HG03565 (cell line): Measurements from ENCODE around the gene TRANK1.
"Not testable (repeated sequence)": the region's sequence is repeated elsewhere in the genome, so short reads cannot be mapped to it uniquely, and the experiment has no call there.

Experiments used
- ATAC-seq: cut with Tn5 transposase; IDR thresholded peaks from one replicate; pipeline ENCODE4 v1.9.1; 2021; ENCODE audit warnings: mild to moderate bottlenecking, moderate library complexity; ENCODE audit not compliant: unreplicated experiment

TRANK1 gene

GRCh38 chr3:36894914-36895313, 49.9 kb downstream of the TRANK1 start:
- no peak for ATAC-seq

GRCh38 chr3:36893826-36894225, 51.0 kb downstream of the TRANK1 start:
- no peak for ATAC-seq

GRCh38 chr3:36893137-36893557, 51.7 kb downstream of the TRANK1 start:
- ATAC-seq = peak; percentile 50

- ATAC-seq = no peak
These were observed 52.3 kb downstream of the TRANK1 start for GRCh38 chr3:36892457-36893136.

DNA sequence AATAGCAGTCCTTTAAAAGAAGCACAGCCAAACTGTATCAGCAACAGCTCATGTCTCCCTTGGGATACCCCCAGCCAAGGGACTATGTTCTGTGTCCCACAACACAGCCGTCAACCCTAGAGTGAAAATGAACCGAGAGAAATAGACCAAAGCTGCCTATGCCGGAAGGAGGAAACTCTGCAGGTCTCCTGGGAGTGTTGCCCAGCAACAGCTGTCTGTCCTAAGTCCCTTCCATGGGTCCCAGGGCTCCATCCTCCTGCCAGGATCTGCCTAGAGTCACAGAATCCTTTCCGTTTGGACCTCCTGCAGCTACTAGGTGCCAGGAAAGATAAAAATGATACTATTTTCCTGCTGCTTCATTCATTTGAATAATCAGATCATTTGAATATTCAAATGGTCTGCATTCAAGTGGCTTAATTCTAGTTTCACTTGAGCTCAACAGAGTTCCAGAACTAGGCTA, 53.1 kb downstream of the TRANK1 start:
- ATAC-seq = peak; percentile 75

- not testable (repeated sequence) for ATAC-seq
These were observed 53.8 kb downstream of the TRANK1 start for GRCh38 chr3:36891097-36891496.

DNA sequence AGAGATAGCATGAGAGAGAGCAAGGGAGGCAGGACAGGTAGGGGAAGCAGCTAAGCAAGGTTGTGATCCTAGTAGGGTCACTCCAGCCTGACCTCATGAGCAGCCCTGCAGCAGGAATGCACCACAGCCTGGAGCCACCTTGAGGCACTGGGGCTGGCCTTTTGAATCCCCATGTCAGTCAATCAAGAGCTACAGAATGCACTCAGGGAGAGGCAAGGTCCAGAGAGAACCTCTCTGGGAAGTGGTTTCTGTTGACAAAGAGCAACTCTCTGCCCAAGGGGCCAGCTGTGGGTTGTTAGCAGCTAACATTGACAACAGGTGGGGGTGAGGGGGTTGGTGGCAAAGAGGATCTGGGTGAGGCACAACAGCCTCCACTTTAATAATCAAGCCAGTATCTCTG, 54.6 kb downstream of the TRANK1 start:
- no peak for ATAC-seq

- no peak for ATAC-seq
These were observed 63.1 kb downstream of the TRANK1 start for GRCh38 chr3:36881735-36882134.

DNA sequence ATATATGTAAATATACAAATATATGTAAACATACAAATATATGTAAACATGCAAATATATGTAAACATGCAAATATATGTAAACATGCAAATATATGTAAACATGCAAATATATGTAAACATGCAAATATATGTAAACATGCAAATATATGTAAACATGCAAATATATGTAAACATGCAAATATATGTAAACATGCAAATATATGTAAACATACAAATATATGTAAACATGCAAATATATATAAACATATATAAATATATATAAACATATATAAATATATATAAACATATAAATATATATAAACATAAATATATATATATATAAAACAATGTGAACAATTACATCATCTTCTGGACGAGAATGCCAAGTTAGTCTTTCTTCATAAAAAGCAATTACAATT, 65.0 kb downstream of the TRANK1 start:
- not testable (repeated sequence) for ATAC-seq

GRCh38 chr3:36877930-36878685, 66.7 kb downstream of the TRANK1 start:
- no peak for ATAC-seq

- peak; percentile 98 for ATAC-seq
These were observed 68.5 kb downstream of the TRANK1 start for GRCh38 chr3:36876181-36876936.

DNA sequence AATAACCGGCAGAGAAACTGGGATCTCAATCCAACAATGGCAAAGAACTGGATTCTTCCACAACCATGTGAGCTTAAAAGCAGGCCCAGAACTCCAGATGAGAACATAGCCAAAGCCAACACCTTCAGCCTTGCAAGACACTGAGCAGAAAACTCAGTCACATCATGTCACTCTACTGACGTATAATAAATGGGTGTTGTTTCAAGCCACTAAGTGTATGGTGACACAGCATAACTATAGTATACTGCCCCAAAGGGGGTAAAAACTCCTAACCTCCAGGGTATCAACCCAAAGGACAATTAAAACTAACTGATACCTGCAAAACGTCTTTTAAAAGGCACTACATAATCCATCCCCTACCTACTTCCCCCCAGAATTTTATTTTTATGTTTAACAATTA, 69.5 kb downstream of the TRANK1 start:
- ATAC-seq = no peak

DNA sequence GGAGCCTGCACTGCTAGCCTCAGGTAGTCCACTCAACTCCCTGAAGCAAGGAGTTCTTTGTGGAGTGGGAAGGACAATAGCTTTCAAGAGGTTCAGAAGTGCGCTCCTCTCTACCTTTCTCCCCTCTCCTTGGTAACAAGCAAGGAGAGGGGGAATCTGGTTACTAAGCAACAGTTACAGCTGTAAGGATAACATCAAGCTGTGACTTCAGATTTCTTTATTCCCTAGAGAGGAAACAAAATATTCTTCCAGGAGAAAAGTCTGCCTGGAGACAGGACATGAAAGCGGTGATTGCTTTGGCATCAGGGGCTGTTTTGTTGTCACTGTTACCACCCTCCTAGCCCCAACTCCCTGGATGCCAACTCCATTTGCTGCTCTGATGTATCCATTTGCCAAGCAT, 70.4 kb downstream of the TRANK1 start:
- ATAC-seq = no peak

DNA sequence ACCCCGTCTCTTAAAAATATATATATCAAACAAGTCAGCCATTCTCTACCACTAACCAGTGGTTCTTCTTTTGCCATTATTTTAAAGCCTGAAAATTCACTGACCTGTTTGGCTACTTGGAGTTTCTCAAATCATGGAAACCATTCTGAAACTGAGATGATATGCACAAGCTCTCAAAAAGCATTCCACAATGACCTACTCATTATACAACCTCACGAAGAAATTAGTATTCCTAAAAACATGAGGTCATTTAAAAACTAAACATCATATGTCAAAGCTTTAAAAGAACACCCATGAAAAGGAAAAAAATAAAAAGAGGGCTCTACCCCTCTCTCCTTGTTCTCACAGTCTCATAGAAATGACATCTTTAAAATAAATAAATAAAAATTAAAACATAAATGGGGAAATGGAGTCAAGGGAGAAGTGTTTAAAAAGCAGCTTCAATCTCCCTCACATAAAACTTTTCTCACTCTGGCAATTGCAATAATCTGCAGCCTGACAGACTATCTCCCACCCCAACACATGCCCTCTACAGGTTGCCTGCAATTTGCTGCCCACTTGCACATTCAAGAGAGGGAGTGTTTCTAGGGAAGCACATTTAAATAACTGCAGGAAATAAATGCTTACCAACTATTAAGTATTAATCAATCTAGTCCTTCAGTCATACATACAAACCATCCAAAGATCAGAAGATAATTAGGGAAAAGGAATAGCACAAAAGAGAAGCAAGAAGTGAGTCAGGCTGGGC, 73.3 kb downstream of the TRANK1 start:
- no peak for ATAC-seq

DNA sequence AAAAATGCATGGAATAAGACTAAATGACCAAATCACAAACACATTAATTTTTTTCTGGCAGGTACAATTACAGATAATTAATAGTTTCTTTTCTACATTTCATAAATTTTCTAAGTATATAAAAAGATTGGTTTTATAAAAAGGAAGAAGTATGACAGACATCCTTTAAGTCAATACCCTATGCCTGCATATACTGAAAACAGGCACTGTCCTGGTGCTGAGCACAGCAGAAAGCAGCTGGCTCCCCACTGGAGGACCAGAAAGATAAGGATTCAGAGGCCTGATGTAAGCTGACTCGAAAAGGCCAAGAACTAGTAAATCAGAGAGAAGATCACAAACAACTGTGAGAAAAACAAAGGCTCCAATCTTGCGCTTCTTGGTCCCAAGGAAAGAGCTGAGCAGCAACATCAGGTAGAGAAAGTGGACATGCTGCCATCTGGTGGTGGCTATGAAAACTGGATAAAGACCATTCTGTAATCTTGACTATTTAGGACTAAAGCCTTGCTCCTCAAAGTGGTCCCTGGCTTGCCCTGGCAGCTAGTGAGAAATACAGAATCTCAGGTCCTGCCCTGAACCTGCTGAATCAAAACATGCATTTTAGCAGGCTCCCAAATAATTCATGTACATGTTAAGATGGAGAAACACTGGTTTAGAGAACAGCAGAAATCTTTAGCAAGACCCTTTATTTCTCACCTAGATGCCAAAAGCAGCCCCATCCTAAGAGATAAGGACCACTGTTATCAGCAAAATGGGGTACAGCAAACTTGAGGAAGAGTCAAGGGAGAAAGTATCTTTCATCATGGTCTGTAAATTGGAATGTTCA, 76.0 kb downstream of the TRANK1 start:
- peak; percentile 94 for ATAC-seq

- ATAC-seq = no peak
These were observed 77.0 kb downstream of the TRANK1 start for GRCh38 chr3:36867810-36868209.

- ATAC-seq = no peak
These were observed 78.5 kb downstream of the TRANK1 start for GRCh38 chr3:36866368-36866767.

GRCh38 chr3:36864180-36865053, 80.4 kb downstream of the TRANK1 start:
- ATAC-seq = no peak
